Left kidney (tissue), 2 donors: Measurements from ENCODE around the gene MS4A15. TPM values are rescaled to one million over a fixed set of nuclear protein-coding genes. Genes with fewer than 3 reads are reported as not detected.

ENCODE experiments used
- DNase-seq: peaks from one replicate; pipeline ENCODE4 v3.0.0-alpha.2; 2013
- polyA plus RNA-seq: library from polyadenylated mRNA; unstranded; fragments of 120-200 nt; gene quantifications from one replicate; pipeline ENCODE4 v1.2.1, GENCODE V29; 2013; ENCODE audit not compliant: insufficient read length

The MS4A15 gene
- polyA plus RNA-seq, 1 donor = not detected

DNA sequence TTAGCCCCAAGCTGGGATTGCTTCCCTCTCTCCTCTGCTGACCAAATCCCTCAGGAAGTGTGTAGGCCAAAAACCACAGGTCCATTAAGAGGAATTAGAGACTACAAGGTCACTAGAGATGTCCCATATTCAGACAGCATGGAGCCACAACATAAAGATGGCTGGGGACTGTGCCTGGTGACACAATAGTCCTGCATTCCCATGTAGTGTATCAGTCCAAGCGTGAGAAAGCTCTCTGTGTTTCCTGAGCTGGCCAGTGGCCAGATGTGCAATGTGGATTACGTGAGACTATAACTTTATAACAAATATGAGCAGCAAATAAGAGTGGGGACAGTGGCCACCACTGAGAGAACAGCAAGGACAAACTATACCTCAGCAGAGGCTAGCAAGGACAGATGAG, 20.9 kb downstream of the MS4A15 start:
- no peak for DNase-seq

DNA sequence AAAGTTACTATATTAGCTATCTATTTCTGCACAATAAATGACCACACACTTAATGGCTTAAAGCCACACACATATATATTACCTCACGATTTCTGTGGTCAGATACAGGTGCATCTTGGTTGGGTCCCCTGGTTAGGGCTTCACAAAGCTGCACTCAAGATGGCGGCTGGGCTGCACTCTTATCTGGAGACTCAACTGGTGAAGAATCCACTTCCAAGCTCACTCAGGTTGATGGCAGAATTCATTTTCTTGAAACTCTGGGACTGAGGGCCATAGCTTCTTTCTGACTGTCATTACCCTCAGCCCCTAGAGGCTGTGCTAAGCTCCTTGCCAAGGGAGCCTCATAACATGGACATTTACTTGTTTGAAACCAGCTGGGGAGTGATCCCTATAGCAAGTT, 23.4 kb downstream of the MS4A15 start:
- no peak for DNase-seq

DNA sequence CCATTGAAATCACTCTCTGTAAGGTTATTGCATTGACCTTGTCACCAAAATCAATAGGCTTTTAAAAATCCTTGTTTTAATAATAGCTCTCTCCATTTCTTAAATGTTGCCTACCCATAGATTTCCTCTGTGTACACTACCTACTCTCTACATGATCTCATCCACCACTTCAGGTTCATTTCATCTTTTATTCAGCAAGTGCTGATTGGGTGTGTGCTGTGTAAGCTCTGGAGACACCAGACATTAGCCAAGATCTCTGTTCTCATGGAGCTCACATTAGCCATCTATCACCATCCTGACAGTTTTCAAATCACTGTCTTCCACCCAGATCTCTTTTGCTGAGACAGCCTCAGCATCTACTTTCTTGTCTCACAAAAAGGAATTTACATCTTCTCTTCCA, 24.1 kb downstream of the MS4A15 start:
- DNase-seq = no peak

DNA sequence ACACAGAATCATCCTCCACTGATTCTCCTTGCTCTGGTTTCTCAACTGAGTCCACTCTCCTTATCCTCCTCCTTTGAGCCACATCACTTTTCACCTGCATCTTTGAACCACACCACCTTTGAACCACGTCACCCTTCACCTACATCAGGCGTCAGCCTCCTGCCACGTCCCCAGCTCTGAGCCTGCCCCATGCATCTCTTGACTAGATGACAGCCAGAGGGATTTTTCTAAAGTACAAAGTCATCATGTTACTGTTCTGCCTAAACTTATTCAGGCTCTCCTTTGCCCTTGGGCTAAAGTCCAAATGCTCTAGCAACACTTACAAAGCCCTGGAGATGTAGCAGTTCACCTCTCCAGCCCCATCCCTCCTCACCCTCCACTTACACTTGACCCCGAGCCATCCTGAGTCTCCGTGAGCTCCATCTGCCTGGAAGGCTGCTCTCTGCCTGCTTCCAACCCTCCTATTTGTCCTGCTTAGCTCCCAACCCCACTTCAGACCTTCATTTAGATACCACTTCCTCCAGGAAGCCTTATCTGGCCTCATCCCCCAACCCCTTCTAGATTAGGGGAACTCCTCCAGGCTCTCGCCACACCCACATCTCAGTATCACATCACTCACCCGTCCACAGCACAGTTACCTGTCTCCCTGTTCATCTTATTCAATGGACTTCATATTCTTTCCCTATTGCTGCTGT, 24.8 kb downstream of the MS4A15 start:
- no peak for DNase-seq

DNA sequence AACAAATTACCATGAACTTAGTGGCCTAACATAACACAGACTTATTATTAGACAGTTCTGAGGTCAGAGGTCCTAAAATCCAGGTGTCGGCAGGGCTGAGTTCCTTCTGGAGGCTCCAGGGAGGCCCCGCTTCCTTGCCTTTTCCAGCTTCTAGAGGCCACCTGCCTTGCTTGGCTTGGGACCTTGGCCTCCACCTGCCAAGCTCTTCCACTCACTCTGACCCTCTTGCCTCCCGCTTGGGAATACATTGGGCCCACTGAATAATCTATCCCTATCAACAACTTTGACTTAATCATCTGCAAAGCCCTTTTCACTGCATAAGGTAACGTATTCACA, 25.3 kb downstream of the MS4A15 start:
- no peak for DNase-seq

DNA sequence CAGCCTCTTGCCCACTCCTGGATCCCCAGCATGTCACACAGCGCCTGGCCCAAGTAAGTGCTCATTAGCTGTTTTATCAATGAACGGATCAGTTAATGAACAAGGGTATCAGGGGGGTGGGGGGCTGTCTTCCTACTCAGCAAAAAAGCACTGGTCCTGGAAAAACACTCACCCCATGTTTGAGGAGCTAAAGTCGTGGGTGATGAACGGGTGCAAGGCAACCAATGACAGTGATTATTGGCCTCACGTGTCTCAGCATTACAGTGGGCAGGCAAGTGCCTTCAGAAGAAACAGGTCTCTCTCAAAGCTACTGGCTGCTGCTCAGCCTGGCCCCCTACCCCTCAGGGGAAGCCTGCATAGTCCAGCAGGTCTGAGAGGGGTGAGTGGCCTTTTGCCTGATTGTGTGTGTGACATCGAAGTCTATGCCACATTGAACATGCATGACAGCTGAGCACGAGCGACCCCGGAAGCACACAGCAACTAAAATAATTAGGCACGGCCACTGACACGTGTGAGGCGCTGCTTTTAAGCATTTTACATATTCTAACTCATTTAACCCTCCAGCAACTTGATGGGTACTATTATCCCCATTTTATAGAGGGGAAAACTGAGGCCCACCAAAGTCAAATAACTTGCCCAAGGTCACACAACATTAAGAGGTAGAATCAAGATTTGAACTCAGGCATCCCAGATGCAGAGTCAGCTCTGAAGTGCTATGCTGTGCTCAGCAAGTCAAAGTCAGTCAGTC, 25.9 kb downstream of the MS4A15 start:
- no peak for DNase-seq

DNA sequence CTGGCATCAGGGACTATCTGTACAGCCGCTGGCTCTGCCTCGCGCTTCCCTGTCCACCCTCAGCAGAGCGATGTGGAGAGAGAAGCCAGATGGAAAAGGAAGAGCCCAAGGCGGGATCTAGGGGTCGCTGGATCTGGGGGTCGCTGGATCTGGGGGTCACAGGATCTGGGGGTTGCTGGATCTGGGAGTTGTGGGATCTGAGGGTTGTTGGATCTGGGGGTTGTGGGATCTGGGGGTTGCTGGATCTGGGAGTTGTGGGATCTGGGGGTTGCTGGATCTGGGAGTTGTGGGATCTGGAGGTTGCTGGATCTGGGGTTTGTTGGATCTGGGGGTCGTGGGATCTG, 26.4 kb downstream of the MS4A15 start:
- no peak for DNase-seq

DNA sequence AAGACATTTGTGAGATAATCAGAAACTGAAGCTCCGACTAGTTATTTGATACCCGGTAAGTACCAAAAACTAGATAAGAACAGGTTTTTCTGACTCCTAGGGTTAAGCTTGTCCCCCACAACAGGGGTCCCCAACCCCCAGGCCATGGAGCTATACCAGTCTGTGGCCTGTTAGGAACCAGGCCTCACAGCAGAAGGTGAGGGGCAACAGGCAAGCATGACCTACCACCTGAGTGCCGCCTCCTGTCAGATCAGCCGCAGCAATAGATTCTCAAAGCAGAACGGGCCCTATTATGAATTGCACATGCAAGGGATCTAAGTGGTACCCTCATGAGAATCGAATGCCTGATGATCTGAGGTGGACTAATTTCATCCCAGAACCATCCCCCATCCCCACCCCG, 27.2 kb downstream of the MS4A15 start:
- DNase-seq = no peak

DNA sequence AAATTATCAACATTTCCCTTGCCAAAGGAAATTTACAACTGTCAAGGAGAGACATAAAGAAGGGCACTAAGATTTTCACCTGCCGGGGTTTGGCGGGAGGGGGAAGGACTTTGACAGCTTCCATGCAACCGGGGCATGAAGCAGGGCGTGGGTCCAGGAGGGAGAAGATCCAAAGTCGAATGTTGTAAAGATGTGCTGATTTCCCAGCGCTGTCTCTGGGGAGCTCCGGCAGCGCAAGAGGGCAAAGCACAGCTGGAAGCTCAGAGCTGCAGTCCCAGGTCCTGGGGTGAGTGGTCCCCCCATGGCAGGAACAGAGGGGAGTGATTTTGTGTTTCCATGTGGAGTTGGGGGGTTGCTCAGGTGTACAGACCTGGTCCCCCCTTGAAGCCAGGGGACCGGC, 28.5 kb downstream of the MS4A15 start, which contains the start of gene MS4A10:
TSS of gene MS4A10 (plus strand) at position 198 of the 400 bp plus-strand sequence. CDS start 5,003 bp downstream, outside the sequence.
- DNase-seq = no peak

DNA sequence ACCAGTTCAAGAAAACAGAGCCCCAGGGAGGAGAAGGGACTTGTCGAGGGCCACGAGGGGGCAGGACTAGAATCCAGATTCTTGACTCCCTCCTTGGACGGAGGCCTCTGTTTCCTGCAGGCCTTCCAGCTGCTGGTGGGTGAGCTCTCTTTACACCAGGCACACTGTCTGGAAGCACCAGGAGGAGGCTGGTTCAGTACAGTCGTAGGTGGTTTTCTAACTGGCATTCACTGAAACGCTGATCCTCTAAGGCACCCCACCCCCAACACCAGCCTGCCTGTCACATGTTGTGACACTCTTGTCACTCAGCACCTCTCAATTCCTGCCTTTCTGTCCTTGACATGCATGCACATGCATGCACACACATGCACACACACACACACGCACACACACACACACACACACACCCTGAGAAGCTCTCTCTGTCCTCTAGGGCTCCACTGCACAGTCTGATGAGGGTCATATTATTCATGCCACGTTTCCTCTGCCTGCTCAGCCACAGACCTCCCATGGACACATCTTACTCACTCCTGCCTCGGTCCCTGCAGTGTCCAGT, 29.2 kb downstream of the MS4A15 start:
- no peak for DNase-seq

DNA sequence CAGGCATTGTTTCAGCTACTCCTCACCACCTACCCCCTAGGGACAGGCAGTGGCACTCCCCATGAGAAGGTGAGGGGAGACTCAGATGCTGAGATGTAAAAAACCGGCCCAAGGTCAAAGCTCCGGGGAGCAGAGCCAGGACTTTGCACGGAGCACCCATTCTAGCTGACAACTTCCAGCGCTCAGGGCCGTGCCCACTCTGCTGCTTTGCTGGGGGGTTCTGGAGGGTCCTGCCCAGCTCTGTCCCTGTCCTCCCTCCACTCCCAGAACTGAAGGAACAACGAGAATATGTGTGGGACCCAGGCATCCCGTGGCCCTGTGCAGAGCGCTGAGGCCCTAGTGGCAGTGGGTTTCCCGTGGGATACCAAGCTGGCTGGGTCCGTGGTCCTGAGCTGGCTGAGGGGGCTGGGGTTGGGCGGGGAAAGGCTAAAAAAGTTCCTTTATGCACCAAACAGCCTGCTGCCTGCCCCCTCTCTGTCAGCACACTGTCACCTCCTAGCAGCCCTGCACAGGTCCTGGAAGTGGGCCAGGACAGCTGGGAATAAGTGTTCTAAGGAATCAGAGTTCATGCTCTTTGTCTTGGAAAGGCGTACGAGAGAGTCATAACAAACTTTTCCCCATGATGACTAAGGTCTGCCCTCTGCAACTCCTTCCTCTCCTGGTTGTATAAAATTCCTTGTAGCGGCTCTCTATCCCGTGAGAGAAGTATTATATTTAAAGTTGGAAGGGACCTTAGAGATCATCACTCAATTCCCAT, 30.3 kb downstream of the MS4A15 start:
- DNase-seq = peak; percentile 14

DNA sequence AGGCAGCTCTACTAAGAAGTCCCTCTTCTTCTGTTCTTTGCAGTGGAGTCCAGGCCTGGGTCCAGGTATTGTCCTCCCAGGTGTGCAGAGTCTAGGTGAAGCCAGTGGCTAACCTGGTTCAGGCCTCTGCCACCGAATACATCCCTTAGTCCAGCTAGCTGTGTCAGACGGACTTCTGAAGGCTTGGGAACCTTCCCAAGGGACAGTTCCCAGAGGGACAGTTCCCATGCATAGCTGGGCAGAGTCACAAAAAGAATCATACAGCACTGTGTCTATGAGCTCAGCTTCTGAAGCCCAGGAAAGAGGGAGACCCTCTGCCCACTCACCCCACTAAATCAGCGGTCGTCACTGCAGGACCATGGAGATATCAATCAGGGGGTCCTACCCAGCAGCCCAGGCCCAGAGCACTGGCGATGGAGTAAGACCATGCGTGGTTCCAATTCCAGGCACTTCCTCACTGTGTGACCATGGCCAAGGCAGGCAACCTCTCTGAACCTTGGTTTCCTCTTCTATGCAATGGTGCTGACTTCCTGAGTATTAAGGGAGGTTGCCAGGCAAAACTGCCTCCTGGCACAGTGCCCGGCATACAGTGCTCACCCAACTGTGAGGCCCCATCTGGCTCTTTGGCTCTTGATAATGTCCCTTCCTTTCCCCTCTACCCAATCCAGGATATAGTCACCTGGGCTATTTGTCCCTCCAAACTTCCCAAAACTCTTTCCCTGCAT, 31.9 kb downstream of the MS4A15 start:
- no peak for DNase-seq

DNA sequence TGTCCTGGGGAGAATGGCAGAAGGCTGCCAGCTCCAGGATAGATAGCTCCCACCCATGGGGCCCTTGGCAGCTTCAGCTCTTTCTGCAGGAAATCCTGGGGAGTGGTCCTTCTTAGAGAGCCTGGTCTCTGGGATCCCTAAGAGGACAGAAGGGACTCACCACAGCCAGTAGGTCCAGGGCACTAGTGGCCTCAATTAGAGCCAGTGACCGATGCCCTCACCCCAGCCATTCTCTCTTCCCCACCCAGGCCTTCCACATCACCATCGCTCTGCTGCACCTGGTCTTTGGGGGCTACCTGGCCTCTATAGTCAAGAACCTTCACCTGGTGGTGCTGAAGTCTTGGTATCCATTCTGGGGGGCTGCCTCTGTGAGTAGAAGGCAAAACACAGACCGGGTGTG, 34.1 kb downstream of the MS4A15 start:
- DNase-seq = no peak

DNA sequence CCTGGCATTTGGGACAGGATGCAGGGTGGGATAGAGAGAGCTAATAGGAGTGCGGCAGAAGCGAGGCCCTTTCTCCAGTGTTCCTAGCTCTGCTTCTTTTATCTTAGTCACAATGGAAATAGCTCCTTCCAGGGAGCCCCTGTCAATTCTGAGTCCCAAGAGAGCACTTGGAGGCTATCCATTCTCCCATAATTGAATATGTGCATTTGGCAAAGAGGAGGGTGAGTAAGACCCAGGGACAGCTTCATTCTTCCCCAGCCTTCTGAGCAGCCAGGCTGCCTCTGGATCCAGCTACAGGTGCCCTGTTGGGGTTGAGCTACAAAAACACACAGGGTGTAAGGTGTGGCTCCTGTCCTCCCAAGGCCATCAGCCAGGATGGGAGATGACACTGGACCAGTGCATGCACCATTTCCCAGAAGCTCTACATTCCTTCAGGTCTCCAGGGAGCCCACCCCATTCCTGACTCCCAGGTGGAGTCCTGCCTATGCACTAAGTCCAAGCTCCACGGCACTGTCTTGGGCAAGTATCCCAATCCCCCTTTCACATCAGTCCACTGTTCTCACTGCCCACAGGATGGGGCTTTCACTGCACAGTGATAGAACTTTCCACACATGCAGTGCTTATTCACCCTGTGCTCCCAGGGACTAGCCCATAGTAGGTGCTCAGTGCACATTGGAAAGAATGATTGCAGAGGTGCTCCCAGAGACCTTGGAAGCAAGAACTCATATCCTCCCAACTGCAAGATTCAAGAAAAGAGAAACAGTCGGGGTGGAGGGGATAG, 34.7 kb downstream of the MS4A15 start:
- no peak for DNase-seq

DNA sequence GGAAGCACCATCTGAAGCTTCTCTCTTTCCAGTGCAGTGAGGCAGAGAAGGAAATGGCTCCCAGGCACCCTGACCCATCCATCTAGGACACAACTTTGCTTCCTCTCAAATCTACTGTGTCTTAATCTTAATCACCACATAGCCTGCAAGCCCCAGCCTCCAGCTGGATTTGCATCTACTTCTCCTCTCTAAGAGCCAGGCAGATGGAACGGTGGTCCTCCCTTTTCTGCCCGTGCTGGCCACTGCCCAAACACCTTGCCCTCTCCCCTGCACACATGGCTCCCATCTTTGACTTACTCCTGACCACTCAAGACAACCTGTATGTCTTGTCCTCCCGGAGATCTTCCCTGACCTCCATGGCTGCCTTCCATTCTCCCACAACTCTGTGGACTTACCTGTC, 35.9 kb downstream of the MS4A15 start:
- DNase-seq = no peak

DNA sequence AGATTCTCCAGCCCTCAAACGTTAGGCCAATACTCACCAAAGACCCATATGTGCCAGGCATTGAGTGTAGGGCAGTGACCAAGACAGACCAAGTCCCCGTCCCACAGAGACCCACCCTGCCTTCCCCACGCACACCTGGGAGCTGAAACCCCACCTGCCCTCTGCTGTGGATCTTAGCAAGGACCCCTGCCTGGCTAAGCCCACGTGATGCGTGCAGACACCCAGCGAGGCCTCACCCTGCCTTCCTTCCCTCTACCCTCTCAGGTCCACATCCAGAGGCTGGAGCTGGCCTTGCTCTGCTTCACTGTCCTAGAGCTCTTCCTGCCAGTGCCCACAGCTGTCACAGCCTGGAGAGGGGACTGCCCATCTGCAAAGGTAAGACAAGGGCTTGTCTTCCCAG, 38.6 kb downstream of the MS4A15 start:
- DNase-seq = no peak

DNA sequence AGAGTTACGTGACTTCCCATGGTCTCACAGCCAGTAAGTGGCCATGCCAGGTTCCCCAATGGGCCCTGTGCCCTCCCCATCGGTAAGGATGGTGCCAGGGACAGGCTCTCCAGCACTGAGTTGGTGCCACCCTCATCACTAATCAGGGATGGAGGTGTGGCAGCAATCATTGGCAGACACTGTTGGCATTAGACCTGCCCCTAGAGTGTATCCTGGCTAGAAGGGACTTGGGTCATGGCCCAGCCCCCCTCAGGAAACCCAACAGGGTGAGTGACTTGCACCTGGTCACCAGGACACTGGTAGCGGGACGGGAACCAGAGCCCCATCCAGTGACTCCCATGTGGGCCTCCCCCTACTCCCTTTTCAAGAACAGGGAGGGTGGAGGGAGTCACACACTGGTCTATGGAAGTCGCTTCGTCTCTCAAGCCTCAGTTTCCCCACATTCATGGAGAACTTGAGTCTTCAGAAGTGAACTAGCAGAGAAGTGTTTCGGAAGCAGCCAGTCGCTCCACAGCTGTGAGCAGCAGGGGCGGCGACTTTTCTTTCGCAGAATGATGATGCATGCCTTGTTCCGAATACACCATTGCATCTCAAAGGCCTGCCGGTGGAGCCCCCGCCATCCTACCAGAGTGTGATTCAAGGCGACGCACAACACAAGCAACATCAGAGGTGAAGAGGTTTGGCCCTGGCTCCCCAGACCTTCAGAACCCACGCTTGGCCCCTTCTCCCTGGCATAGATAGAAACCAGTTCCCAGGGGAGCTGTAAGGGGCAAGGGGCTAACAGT, 41.4 kb downstream of the MS4A15 start:
- no peak for DNase-seq

DNA sequence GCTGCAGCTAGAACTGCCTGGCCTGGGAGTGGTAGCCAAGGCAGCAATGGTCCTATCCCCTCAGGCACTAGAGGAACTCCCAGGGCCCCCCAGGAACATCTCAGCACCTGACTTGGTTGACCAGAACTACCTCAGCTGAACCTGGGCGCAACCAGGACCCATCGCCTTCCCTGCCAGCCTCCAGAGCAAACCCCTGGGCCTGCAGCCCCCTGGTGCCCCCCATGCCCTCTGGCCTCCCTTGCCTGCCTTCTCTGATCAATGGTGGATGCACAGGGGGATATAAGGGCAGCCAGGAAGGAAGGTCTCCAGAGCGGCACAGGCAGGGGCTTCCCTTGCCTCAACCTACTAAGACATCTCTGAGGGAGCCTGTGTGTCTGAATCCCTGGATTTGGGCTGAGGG, 42.0 kb downstream of the MS4A15 start:
- no peak for DNase-seq

DNA sequence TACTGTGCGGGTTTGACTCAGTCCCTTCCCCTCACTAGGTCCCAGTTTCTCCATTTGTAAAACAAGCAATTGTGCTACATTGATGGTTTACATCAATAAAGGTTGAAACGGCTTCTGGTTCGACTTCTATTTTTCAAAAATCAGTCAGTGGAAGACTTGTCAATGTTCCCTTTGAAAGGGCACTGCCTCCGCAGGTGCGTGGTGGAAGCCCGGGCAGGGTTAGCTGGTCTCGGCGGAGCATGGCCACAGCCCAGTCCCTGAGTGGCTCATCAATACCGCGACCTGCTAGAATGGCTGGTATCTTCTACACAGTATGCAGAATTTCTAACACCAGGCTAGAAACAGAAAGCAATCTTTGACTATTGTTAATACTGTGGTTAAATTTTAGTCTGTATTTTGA, 44.5 kb downstream of the MS4A15 start:
- no peak for DNase-seq

DNA sequence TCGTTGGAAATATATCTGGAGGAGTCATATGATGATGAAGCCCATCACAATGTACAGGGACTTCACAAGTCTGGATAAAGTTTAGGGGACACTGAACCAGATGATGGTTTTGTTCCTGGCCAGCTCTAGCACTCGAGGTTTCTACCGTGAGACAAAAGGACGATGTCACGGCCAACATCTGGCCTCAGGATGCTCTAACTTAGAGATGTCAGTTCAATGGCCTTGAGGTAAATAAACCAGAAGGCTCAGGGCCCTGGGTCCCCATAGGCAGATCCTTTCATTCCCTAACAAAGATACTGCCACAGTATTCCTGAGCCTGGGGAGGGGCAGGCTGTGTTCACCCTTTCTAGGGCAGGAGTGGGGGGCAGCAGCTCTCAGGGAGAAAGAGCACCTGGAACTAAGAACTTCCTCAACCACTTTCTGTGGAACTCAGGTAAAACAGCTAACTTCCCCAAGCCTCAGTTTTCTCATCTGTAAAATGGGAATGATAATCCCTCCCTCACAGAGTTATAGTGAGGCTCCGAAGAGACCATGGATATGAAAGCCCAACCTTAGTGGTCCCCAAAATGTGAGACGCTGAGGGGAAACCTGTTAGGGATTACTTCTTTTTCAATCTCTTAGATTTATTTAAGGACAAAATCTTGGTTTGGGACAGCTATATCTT, 46.7 kb downstream of the MS4A15 start:
- no peak for DNase-seq
